ENCODE data around the gene NFYC.

GRCh38 chr1:40784141-40784770 is 92.8 kb downstream of the NFYC start:
- no peak for TF ChIP-seq CTCF (conservative IDR thresholded peaks at IDR 0.05; ENCODE audit: low read length)
- TF ChIP-seq EZH2phosphoT487 (IDR thresholded peaks at IDR 0.05; ENCODE audit: borderline replicate concordance) = no peak
